Natural killer cell (primary cell): ENCODE measurements around the gene DPYD. TPM values are rescaled to one million over a fixed set of nuclear protein-coding genes. Genes with fewer than 3 reads are reported as not detected.

Source experiments
- ATAC-seq, 3 donors: fragments of 150-1000 bp in 2 of 3; fragments of 200-7000 bp in 1 of 3; cut with Tn5 transposase; 1 replicate in 1 of 3; 2 replicates in 2 of 3; pipeline ENCODE4 v1.10.0; 2021; ENCODE audit warnings: mild to moderate bottlenecking in 2 of 3, moderate library complexity in 2 of 3
- DNase-seq, 2 donors: peaks; one replicate each; pipeline versions ENCODE4 v3.0.0 to v3.0.0-alpha.2; 2013 to 2021; ENCODE audit warnings: mixed read lengths in 1 of 2
- H3K27ac ChIP-seq: one replicate; pipeline ENCODE4 v1.5.1; 2013; ENCODE audit warnings: mild to moderate bottlenecking, low read length
- H3K27me3 ChIP-seq: one replicate; pipeline ENCODE4 v1.6.1; 2013; ENCODE audit warnings: low read length; ENCODE audit not compliant: control insufficient read depth, insufficient read depth
- H3K36me3 ChIP-seq: one replicate; pipeline ENCODE4 v1.6.1; 2013; ENCODE audit warnings: low read length; ENCODE audit not compliant: control insufficient read depth, insufficient read depth
- H3K4me1 ChIP-seq: one replicate; pipeline ENCODE4 v1.6.1; 2013; ENCODE audit warnings: low read length; ENCODE audit not compliant: control insufficient read depth, insufficient read depth
- H3K4me3 ChIP-seq: one replicate; pipeline ENCODE4 v1.5.1; 2013; ENCODE audit warnings: low read length
- H3K9me3 ChIP-seq: one replicate; pipeline ENCODE4 v1.6.1; 2013; ENCODE audit warnings: low read length; ENCODE audit not compliant: control insufficient read depth, insufficient read depth
- H3K27ac Mint-ChIP-seq, 2 donors: one replicate each; pipeline ENCODE4 v1.8.0; 2022; ENCODE audit warnings: mild to moderate bottlenecking in 2 of 2, mixed read lengths in 2 of 2, moderate library complexity in 1 of 2
- H3K27me3 Mint-ChIP-seq, 2 donors: one replicate each; pipeline ENCODE4 v1.8.0; 2022; ENCODE audit warnings: low read depth in 2 of 2, mixed read lengths in 2 of 2
- H3K36me3 Mint-ChIP-seq: one replicate; pipeline ENCODE4 v1.8.0; 2022; ENCODE audit warnings: mixed read lengths
- H3K4me1 Mint-ChIP-seq, 2 donors: one replicate each; pipeline ENCODE4 v1.8.0; 2022; ENCODE audit warnings: mixed read lengths in 2 of 2
- H3K4me3 Mint-ChIP-seq: one replicate; pipeline ENCODE4 v1.8.0; 2022; ENCODE audit warnings: mild to moderate bottlenecking, moderate library complexity, mixed read lengths
- H3K9me3 Mint-ChIP-seq, 2 donors: one replicate each; pipeline ENCODE4 v1.8.0; 2022; ENCODE audit warnings: mixed read lengths in 2 of 2
- WGBS: methylation state at CpG from one replicate; pipeline ENCODE4 v1.1.7; 2013; ENCODE audit warnings: missing lambda C conversion rate; ENCODE audit not compliant: insufficient coverage; 5-methylcytosine and 5-hydroxymethylcytosine counted together
- intact Hi-C: fragments of 100-400 bp; cut with micrococcal nuclease; formaldehyde crosslinking; loops from one replicate; pipeline ENCODE4 v1.14.2; 2022
- total RNA-seq, 4 donors: library from RNA; stranded (reverse); fragments of 120-200 nt in 1 of 4; gene quantifications; one replicate each; pipeline versions ENCODE4 v1.2.3 to v1.2.4, GENCODE V29; 2013 to 2022
- TF ChIP-seq, protein P1 (sequence below): fragments of 200-600 bp; IDR thresholded peaks from one replicate; pipeline ENCODE4 v1.8.0; 2022; ENCODE audit warnings: antibody characterized with exemption

Gene DPYD
- total RNA-seq, 3 donors from 2014 or later (not counting 1 experiment from before 2014, with no cell fraction given) = 56.6 to 66.7 (median 56.9) TPM

DNA sequence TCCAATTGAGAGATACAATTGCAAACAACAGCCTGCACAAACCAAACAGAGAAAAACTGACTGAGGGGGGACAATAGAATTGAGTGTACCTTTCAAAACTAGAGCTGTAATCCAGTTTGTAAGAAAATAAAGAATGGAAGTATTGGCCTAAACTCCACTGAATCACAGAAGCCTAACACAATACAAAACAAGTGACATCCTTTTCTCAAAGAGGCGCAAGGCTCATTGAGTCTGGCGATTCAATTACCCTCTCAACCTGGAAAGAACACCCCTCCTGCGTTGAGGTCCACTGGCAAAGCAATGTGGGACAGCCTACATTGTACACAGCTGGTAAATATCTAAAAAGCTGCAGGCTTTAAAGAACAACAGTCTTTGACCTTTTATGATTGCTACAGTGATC lies 182.6 kb downstream of the DPYD start:
- peaks cover 3% of the 10 kb centered on the region for H3K36me3 ChIP-seq
- Mint-ChIP-seq H3K27ac (no peak overlapping the region), H3K27me3 (no peaks in the 10 kb centered on the region), H3K9me3 (no peaks in the 10 kb centered on the region), H3K36me3 (no peaks in the 10 kb centered on the region), H3K4me3 (no peak overlapping the region), H3K4me1 (peaks cover 11 to 22% of the 10 kb centered on the region in 2 donors)
- H3K27me3 ChIP-seq = no peaks in the 10 kb centered on the region
- 94% methylated on average over 3 of the region's 3 CpGs for WGBS
- H3K4me1 ChIP-seq = no peaks in the 10 kb centered on the region
- TF ChIP-seq, protein P1, sequence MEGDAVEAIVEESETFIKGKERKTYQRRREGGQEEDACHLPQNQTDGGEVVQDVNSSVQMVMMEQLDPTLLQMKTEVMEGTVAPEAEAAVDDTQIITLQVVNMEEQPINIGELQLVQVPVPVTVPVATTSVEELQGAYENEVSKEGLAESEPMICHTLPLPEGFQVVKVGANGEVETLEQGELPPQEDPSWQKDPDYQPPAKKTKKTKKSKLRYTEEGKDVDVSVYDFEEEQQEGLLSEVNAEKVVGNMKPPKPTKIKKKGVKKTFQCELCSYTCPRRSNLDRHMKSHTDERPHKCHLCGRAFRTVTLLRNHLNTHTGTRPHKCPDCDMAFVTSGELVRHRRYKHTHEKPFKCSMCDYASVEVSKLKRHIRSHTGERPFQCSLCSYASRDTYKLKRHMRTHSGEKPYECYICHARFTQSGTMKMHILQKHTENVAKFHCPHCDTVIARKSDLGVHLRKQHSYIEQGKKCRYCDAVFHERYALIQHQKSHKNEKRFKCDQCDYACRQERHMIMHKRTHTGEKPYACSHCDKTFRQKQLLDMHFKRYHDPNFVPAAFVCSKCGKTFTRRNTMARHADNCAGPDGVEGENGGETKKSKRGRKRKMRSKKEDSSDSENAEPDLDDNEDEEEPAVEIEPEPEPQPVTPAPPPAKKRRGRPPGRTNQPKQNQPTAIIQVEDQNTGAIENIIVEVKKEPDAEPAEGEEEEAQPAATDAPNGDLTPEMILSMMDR = no peak
- ATAC-seq (no peak), DNase-seq (no peak)
- H3K27ac ChIP-seq = no peak overlapping the region
- no peak overlapping the region for H3K4me3 ChIP-seq
- H3K9me3 ChIP-seq = no peaks in the 10 kb centered on the region
- intact Hi-C loops = no loop called here

DNA sequence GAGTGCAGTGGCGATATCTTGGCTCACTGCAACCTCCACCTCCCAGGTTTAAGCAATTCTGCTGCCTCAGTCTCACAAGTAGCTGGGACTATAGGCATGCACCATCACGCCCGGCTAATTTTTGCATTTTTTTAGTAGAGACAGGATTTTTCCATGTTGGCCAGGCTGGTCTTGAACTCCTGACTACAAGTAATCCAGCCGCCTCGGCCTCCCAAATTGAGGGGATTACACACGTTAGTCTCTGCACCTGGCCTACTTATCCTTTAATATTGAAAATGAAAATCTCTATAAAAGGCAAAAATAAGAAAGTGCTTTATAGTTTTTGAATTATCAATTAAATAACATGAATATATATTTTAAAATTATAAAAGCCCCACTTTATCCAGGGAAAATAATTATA lies 190.6 kb downstream of the DPYD start:
- Histone ChIP-seq H3K4me3 (no peak overlapping the region), H3K9me3 (no peaks in the 10 kb centered on the region), H3K27ac (no peak overlapping the region), H3K27me3 (no peaks in the 10 kb centered on the region), H3K4me1 (no peaks in the 10 kb centered on the region), H3K36me3 (no peaks in the 10 kb centered on the region)
- Mint-ChIP-seq H3K4me3 (no peak overlapping the region), H3K9me3 (no peaks in the 10 kb centered on the region), H3K27me3 (no peaks in the 10 kb centered on the region), H3K36me3 (no peaks in the 10 kb centered on the region), H3K4me1 (peaks cover 10 to 23% of the 10 kb centered on the region in 2 donors), H3K27ac (no peak overlapping the region)
- ATAC-seq (no peak), DNase-seq (no peak)
- intact Hi-C loops = no loop called here
- WGBS = 98% methylated on average over 6 of the region's 6 CpGs
- TF ChIP-seq, protein P1 = no peak

DNA sequence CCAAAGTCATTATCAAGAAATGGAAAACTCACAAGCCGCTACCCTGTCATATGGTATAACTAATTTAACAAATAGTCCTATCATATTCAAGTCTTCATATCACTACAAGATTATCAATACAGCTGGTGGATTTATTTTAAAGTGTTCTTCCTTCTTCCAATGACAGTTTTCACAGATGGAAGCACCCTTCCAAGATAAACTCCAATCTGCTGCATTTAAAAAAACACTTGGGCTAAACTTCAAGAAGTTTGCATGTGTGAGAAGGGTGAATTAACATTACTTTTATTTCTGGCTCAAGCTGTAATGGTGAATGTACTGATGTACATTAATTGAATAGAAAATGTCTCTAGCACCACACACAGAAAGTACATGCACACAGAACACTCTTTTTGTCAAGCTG lies 192.4 kb downstream of the DPYD start:
- H3K36me3 Mint-ChIP-seq = no peaks in the 10 kb centered on the region
- Histone ChIP-seq H3K9me3 (no peaks in the 10 kb centered on the region), H3K27ac (no peak overlapping the region), H3K27me3 (no peaks in the 10 kb centered on the region), H3K36me3 (no peaks in the 10 kb centered on the region), H3K4me3 (no peak overlapping the region), H3K4me1 (no peaks in the 10 kb centered on the region)
- TF ChIP-seq, protein P1 = no peak
- no peak overlapping the region for H3K4me3 Mint-ChIP-seq
- peaks cover 21 to 31% of the 10 kb centered on the region in 2 donors for H3K4me1 Mint-ChIP-seq
- peaks cover 0 to 2% of the 10 kb centered on the region in 2 donors for H3K9me3 Mint-ChIP-seq
- no peaks in the 10 kb centered on the region for H3K27me3 Mint-ChIP-seq
- H3K27ac Mint-ChIP-seq = no peak overlapping the region
- WGBS = 100% methylated on average over 1 of the region's 1 CpG
- DNase-seq (no peak), ATAC-seq (no peak)
- intact Hi-C loops = no loop called here

DNA sequence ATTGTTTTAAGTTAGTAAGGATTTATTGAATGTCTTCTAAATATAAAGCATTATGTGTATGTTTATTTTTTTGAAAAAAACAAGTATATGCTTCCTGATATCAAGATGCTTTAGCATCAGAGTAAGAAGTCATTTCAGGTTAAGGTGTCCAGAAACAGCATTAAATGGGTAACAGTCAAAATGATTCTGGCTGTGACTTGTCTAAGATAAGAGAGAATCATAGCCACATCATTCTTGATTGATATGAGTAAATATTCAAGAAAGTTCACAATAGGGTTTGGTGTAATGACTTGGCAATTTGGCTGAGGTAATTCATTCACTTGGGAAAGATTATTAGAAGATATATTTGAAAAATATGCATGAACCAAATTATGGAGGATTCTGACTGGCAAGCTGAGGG lies 193.8 kb downstream of the DPYD start:
- Mint-ChIP-seq H3K36me3 (no peaks in the 10 kb centered on the region), H3K4me1 (peaks cover 21 to 31% of the 10 kb centered on the region in 2 donors), H3K27ac (peak overlapping the region in 1 of 2 donors; percentile 66), H3K27me3 (no peaks in the 10 kb centered on the region), H3K4me3 (no peak overlapping the region), H3K9me3 (peaks cover 0 to 2% of the 10 kb centered on the region in 2 donors)
- intact Hi-C loops = no loop called here
- TF ChIP-seq, protein P1 = no peak
- H3K27ac ChIP-seq = no peak overlapping the region
- no peaks in the 10 kb centered on the region for H3K9me3 ChIP-seq
- H3K27me3 ChIP-seq = no peaks in the 10 kb centered on the region
- no peaks in the 10 kb centered on the region for H3K36me3 ChIP-seq
- DNase-seq (no peak), ATAC-seq (no peak)
- no peaks in the 10 kb centered on the region for H3K4me1 ChIP-seq
- no peak overlapping the region for H3K4me3 ChIP-seq
